ENCODE data around the gene PDE7B. TPM values are rescaled to one million over a fixed set of nuclear protein-coding genes. Genes with fewer than 3 reads are reported as not detected.

Gene PDE7B
- total RNA-seq, 1 experiment from 2014 or later: 1.3 TPM

DNA sequence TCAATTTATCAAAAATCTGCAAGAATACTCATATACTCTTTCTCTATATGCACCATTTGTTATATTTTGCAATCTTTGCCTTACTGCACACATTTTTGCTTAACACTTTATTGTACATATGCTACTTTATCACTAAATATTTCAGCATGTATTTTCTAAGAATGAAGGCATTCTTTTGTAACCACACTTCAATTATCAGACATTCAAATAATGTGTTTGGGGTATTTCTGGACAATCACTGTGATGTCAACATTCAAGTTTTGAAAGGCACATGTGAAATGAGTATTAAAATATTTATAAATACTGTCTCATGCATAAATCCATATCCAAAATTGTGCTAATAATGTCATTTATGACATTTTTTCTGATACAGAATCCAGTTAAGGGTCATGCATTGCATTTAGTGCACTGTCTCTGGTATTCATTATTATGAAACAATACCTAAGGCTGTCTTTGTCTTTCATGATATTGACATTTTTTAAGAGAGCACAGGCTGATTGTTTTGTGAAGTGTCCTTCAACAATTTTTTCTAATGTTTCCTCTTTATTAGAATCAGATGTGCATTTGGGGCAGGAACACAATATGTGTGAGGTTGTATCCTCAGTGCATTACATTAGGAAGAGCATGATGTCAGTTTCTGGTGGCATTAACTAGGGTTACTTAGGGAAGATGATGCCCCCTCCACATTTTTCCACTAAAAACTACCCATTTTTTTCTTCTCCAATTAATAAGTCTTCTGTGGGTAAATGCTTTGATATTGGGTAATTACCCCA, 292.9 kb downstream of the PDE7B start:
- DNase-seq (ENCODE audit: low read depth): no peak

DNA sequence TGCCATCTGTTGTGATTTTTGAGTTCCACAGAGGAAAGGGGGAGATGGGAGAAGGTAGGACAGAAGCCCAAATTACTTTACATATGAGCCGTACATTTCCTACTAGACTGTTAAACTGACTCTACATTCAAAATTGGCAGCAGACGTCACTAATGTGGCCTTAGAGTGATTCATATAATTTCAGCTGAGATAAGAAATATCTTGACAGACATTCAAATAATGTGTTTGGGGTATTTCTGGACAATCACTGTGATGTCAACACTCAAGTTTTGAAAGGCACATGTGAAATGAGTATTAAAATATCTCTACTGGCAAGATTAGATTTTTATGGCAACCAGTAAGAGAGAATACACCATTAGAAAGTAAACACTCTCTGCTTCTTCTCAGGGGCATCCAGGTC, 294.6 kb downstream of the PDE7B start:
- DNase-seq (ENCODE audit: low read depth): no peak

DNA sequence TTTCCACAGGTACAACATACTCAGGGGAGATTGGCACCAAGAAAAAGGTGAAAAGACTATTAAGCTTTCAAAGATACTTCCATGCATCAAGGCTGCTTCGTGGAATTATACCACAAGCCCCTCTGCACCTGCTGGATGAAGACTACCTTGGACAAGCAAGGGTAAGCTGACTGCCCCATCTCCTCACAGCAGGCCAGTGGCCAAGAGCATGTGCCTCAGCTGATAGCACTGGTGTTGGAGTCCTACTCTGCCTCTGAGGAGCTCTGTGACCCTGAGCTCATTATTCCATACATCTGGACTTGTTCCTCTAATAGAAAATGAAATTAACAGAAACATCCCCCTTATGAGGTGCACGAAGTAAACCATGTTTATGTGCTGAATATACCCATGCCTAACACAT, 295.8 kb downstream of the PDE7B start:
- no peak for DNase-seq (ENCODE audit: low read depth)

DNA sequence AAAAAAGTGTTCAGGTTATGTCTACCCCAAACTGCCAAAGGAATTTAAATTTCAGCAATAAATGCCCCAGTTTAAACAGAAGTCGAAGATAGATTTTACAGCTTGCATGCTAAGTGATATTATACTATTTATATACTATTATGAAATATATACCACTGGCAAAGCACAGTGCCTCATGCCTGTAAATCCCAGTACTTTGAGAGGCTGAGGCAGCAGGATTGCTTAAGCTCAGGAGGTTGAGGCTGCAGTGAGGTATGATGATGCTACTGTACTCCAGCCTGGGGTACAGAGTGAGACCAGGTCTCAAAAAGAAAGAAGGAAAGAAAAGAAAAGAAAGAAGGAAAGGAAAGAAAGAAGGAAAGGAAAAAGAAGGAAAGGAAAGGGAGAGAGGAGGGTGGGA, 296.6 kb downstream of the PDE7B start:
- DNase-seq (ENCODE audit: low read depth): no peak

DNA sequence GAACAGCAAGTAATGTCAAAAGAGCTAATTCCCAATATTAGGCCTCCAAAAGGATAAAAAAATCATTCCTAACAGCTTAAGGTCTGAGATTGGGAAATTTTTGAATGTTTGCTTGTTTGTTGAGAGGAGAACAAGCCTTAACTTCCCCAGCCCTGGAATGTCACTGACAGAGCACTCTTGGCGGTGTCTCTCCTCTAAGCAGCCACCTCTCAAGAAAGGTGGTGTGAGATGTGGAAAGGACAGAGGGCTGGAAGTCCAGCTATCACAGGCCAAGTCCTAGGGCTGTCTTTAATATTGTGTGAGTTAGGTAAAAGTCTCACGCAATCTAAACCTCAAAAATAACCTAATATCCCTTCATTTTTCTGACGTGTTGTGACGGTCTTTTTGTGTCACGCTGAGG, 297.0 kb downstream of the PDE7B start:
- no peak for DNase-seq (ENCODE audit: low read depth)

DNA sequence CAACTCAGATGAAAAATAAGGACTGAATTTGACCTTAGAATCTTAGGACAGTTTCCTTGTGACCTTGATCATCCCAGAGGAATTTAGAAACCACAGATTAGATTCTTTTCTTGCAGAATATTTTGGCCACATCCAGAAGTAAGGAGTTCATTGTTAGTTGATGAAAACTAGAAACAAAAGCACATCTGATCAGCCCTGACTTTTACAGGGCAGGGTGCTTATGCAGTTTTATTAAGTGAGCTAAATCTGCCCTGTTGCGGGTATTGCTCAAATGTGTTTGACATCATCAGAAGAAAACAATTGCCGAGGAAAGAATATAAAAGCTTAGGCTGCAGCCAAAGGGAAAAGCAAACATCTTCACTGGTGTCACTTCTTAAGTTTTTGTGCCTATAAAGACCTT, 297.8 kb downstream of the PDE7B start:
- DNase-seq (ENCODE audit: low read depth): no peak

DNA sequence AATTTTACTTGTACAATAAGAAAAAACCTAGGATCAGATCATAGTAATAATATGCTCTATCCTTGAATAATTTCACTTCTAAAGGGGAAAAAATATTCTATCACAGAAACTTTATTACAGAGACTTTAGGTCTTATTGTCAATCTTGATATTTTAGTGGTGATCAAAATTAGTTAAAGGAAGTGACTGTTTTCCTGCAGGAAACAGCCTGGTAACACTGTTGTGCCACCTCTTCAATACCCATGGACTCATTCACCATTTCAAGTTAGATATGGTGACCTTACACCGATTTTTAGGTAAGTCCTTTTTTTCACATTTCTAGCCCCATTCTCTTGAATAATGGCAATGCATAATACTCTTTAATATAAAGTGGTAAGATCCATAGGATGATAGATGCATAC, 299.5 kb downstream of the PDE7B start:
- no peak for DNase-seq (ENCODE audit: low read depth)

DNA sequence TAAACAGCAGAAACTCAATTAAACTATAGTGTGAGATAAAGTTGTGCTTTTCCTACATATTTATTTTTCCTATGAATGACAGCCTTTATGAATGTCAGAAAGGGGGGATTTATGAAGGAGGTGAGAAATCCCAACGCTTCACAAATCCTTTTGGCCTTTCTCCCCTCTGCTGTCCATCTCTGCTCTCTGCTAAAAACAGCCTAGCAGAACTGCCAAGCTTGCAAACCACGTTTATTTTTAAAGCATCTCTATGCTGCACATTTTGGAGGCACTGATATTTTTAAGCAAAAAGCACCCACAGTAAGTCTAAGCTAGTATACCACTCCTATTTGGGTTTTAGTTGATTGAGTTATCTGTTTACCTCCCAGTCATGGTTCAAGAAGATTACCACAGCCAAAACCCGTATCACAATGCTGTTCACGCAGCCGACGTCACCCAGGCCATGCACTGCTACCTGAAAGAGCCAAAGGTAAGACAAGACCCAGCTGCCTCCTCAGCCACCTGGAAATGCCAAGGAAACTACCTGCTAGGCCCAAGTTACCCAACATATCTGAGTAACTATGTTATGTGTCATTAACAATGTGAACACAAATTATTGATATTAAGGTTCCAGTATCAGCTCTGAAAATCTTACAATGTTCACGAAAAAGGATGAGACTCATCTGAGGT, 302.3 kb downstream of the PDE7B start:
- DNase-seq (ENCODE audit: low read depth): no peak

DNA sequence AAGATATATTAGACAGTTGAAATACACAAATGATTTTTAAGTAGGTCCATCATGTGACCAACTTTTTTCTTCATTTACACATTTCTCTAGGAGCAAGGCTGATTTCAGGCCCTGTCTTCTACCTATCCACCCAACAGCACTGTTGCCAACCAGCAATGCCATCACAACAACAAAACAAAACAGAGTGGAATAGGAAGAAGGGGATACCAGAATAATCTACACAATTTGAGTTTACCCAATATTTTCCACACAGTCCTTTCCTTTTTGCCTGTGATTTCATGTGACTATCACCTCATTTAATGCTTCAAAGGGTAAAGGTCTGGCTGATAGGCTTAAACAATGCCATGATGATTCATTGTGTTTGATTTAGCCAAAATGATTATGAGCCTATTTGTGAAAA, 303.7 kb downstream of the PDE7B start:
- no peak for DNase-seq (ENCODE audit: low read depth)

DNA sequence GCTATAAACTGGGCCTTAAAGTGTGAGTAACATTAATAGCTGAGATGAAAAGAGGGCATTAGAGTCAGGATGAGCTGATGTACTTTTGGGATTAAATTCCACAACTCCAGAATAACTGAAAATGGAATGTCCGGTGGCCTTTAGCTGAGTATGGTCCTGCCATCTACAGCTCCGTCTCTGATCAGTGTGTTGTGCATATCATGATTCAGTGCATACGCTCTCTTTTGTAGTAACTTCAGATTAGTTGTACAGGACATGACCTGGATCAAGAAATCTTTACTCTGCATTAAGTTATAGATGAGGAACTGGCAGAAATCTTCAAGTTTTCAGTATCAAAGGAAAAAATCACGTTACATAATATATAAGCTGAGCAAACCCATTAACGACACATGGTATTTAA, 306.2 kb downstream of the PDE7B start:
- DNase-seq (ENCODE audit: low read depth): no peak

DNA sequence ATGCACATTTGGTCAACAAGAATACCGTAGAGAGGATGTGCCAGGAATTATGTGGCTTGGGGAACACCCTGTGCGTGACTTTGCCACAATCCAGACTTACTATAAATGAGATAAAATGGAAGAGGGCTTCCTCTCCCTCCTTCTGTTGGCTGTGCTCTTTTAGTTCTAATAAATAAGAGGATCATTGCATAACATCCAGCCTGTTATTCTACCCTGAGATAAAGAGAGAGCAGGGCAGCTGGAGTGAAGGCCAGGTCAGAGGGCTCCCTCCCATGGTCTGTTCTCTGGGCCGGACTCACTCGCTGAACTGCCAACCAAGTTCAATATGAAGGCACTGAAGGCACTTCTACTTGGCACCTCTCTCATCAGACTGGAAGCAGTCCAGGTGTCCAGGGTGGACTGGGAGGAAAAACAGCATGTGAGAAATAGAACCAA, 306.9 kb downstream of the PDE7B start:
- DNase-seq (ENCODE audit: low read depth): no peak

DNA sequence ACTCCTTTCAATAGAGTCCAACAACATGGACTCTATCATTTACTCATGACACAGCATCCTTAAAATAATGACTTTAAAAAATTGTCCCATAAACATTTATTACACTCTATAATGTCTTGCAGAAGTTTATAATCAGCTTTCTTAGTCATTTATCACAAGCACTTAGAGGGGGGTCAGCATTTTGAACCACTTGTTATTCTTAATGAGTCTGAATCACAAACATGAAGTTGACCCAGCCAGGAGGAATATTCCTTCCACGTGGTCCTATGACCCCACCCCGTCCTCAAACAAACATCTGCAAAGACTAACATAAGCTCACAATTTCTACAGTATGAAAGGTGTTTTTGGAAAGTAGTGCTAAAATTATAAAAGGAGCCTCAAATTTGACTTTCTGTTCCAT, 307.5 kb downstream of the PDE7B start:
- DNase-seq (ENCODE audit: low read depth): no peak

DNA sequence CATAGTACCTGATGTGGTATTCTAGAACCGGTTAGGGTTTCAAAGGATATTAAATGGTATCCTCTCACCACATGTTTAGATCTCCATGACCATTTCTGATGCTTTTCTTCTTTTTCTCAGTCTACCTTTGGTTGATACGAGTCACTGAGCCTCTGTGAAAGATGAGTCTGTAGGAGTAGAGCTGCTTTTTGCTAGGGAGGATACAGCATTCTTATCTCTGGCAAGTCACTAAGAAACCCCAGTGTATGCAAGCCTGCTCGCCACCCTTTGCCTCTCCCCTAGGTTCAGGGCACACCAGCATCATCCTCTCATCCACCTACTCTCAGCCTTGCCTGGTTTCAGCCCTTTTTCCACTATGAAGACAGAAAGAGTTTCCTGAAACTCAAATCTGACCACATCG, 308.7 kb downstream of the PDE7B start:
- no peak for DNase-seq (ENCODE audit: low read depth)

DNA sequence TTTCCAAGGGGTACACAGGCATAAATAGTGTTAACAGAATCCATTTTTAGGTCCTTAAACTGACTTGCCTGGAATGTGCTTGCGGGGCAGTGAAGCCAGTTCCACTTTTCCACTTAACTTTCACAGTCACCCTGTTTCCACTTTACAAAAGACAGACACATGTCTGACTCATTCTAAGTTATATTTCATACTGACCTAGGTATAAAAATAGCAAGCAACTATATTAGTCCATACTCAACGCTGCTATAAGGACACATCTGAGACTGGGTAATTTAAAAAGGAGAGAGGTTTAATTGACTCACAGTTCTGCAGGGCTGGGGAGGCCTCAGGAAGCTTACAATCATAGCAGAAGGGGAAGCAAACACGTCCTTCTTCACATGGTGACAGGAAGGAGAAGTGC, 310.4 kb downstream of the PDE7B start:
- no peak for DNase-seq (ENCODE audit: low read depth)

DNA sequence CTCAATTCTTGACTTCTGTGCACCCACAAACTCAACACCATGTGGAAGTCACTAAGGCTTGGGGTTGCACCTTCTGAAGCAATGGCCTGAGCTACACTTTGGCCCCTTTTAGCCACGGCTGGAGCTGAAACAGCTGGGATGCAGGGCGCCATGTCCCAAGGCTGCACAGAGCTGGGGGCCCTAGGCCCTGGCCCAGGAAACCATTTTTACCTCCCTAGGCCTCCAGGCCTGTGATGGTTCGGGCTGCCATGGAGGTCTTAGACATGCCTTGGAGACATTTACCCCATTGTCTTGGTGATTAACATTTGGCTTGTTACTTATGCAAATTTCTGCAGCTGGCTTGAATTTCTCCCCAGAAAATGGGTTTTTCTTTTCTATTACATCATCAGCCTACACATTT, 311.8 kb downstream of the PDE7B start:
- DNase-seq (ENCODE audit: low read depth): no peak

DNA sequence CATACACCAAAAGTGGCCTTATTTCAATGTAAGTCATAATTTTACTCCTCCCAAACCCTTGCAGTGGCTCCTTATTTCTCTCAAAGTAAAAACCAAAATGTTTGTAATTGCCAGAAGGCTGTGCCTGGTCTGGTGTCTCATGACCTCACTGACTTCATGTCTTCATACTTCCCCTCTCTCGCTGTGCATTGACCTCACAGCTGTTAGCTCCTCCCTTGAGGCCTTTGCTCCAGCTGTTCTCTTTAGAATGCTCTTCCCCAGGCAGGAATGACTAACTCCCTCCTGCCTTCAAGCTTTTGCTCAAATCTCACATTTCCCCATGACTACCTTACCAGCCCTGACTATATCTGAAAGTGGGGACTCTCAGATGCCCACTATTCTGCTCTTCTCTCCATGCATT, 315.3 kb downstream of the PDE7B start:
- DNase-seq (ENCODE audit: low read depth): no peak

DNA sequence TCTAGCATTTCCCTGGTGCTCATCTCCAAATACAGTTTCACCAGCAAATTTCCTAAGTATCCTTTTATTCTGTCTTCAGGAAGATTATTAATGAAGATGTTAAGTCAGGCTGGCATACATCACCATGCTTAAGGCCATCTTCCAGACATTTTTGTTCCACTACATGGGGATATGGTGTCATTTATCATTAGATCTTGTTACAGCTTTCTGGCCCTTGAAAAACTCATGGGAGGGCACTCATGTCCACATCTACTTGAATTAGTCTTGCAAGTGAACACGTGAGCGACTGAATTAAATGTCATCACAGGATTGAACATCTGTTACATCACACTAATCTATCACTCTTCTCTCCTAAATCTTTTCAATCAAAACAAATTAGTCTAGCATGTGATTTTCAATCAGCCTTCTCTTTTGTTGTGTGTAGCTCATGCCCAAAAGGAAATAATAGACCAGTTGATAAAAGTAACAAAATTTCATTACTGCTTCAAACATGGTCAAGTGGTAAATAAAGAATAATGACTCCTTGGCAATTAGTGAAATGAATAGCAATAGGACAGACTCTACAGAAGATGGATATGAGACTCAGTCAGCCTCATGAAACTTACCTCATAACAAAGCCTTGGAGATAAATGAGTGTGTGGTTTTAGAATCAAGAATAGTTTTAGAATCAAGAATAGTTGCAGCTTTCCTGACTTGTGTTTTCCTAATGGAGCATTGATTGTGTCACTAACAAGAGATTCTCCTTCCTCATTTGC, 318.1 kb downstream of the PDE7B start:
- no peak for DNase-seq (ENCODE audit: low read depth)

DNA sequence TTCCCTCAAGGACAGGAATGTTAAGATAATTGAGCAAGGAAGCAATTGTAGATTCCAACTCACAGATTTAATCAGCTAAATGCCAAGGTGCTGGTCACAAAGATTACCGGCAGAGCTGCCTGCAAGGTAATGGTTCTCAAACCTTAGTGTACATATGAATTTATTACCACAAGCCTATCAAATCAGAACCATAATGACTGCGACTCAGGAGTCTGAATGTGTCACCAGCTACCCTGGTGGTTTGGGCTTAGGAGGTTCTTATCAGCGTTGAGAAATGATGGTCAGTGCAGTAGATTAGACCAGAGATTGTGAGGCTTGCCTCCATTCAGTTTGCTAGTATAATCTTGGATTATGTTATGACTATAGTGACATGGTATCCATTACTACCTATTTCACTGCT, 319.7 kb downstream of the PDE7B start:
- no peak for DNase-seq (ENCODE audit: low read depth)

DNA sequence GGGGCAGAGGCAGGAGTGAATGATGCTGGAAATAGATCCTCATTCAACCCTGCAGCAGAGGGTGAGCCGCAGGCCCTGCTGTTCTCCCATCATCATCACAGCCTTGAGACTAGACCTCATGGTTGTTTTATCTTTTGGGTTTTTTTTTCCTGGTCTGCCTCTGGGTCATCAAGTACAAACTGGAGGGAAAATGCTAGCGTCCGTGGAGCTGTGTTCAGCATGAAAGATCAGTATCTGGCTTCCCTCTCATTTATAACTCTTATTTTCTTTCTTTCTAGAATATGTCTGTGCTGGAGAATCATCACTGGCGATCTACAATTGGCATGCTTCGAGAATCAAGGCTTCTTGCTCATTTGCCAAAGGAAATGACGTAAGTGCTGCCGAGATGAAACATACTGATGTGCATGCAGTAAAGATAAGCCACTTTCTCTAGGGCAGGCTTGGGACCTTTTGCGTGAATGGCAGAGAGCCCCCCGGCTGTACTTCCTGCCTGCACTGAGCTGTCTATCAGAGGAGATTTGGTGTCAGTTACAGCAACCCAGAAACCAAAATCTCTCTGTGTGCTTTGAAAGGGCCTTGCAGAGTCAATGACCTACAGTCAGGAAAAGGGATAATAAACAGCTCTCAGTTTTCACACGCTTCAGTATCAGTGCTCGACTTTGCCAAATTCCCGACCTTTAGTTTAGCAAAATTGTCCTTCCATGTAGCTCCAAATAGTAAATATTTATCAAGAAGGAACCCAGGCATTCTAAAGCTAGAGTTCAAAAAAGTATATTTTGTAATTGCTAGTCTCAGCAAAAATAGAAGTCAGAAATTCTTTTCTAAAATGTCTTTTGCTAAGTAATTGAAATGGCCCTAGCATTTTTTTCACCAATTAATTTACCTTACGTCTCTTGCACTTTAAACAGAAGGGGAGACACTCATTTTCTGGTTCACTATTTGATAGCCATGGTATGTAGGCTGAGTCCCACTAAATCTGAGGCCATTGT, 322.3 kb downstream of the PDE7B start:
- DNase-seq (ENCODE audit: low read depth): no peak

DNA sequence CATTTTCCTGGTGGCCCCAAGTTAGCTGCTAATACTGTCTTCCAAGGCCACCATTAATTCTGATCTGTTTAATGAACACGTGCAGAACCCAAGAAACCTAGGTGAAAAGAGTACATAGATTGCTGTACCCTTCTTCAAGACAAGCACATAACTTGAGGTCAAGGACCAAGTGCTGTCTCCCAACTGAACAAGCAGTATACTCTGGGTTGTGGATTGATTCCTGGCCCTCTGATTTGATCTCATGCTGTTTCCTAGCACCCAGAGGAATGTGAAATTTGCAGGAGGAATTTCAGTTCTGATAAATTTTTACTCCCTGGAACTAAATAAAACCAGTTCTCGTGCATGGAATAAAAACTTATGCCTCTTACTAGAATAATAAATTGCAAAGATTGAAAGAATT, 323.0 kb downstream of the PDE7B start:
- no peak for DNase-seq (ENCODE audit: low read depth)

DNA sequence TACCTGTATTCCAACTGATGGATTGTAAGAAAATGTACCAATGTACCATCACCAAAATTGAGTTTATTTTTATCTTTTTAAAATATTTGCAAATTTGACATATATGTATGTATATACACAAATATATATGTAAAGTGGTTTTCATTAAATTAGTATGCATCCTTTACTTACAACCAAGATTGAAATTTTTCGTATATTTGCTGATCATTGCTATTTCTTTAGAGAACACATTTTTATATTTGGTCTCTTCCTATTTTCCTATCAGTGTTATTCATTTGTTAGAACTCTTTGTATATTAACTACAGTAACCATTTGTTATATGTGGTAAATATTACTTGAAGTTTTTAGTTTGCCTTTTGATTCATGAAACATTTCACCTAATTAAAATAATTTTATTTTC, 324.4 kb downstream of the PDE7B start:
- DNase-seq (ENCODE audit: low read depth): no peak

Data from HT1080 (cell line).